HUES48 (cell line): ENCODE data around the gene LRRK2.
A peak's percentile ranks its signal among the peaks of the same experiment; 100 is the strongest.

Experiments
- H3K27ac ChIP-seq: one replicate; pipeline ENCODE4 v1.7.0; 2013; ENCODE audit warnings: low read depth, low read length, inconsistent platforms
- H3K27me3 ChIP-seq: 2 replicates; pipeline ENCODE4 v1.6.1; 2013; ENCODE audit warnings: mild to moderate bottlenecking, low read length; ENCODE audit not compliant: control insufficient read depth, insufficient read depth
- H3K36me3 ChIP-seq: 2 replicates; pipeline ENCODE4 v1.6.1; 2013; ENCODE audit warnings: low read length; ENCODE audit not compliant: control insufficient read depth, insufficient read depth
- H3K4me1 ChIP-seq: 2 replicates; pipeline ENCODE4 v1.6.1; 2013; ENCODE audit warnings: mild to moderate bottlenecking, low read length; ENCODE audit not compliant: control insufficient read depth, insufficient read depth
- H3K4me3 ChIP-seq: 2 replicates; pipeline ENCODE4 v1.5.1; 2013; ENCODE audit warnings: mild to moderate bottlenecking, low read depth, low read length
- H3K9ac ChIP-seq: 2 replicates; pipeline ENCODE4 v1.6.1; 2013; ENCODE audit warnings: mild to moderate bottlenecking, low read depth, low read length, moderate library complexity
- H3K9me3 ChIP-seq: 2 replicates; pipeline ENCODE4 v1.6.1; 2013; ENCODE audit warnings: low read length; ENCODE audit not compliant: control insufficient read depth, insufficient read depth

The LRRK2 gene

DNA sequence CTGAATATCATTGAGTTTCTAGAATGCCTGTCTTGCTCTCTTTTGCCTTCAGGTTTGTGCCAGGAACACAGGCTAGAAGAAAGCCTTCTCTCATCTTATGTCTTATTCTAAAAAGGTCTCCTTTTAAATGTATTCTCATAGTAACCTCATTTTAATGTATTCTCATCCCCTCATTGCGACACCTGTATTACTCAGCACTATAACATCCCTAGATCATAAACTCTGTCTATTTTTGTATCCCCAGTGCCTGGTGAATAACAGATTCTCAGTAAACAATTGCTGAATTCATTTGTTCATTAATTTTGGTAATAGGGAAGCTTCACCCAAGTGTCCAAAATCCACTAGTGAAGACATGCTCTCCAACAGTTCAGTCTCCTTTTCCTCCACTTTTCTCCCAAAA is 8.8 kb upstream of the LRRK2 start:
- H3K9ac ChIP-seq, result no peak overlapping the region
- H3K36me3 ChIP-seq, result no peaks in the 10 kb centered on the region
- no peak overlapping the region for H3K4me3 ChIP-seq
- H3K4me1 ChIP-seq, result no peaks in the 10 kb centered on the region
- no peaks in the 10 kb centered on the region for H3K27me3 ChIP-seq
- peaks cover 12% of the 10 kb centered on the region; the same call in 1 of the 2 replicates for H3K9me3 ChIP-seq
- H3K27ac ChIP-seq, result no peak overlapping the region

DNA sequence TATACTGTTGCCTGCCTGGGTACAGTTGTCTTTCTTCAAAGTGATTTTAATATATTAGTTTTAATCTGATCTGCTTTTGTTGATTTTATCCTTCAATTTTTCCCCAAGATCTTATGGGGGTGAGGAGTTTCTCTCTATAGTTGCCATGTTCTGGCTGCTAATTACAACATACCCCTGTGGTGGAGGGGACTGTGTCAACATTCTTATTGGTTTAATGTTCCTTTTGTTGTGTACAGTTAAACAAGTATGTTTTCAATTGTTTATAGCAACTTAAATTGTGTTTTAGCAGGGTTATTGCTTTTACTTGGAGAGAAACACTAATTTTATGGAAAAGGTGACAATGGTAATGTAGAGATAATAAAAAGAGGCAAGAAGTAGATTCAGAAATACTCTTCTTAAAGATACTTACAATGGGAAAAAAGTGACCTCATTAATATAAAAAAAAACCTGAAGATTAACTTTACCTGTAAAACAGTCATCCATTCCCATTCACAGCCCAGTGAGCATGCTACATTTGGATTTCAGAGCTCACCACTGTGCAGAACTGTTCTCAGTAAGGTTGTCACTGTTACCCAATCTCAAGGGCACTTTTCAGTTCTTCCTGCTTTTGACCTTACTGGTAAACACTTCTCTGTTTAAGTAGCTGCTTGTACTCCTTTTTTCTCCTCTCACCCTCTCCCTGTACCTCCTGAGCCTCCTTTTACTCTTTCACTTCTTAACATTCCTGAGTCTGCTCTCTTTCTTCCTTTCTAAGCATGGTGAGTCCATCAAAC is 8.1 kb upstream of the LRRK2 start:
- Histone ChIP-seq H3K4me3 (no peak overlapping the region), H3K9ac (no peak overlapping the region), H3K4me1 (no peaks in the 10 kb centered on the region), H3K9me3 (peaks cover 8% of the 10 kb centered on the region; the same call in 1 of the 2 replicates), H3K27ac (no peak overlapping the region), H3K27me3 (no peaks in the 10 kb centered on the region), H3K36me3 (no peaks in the 10 kb centered on the region)

DNA sequence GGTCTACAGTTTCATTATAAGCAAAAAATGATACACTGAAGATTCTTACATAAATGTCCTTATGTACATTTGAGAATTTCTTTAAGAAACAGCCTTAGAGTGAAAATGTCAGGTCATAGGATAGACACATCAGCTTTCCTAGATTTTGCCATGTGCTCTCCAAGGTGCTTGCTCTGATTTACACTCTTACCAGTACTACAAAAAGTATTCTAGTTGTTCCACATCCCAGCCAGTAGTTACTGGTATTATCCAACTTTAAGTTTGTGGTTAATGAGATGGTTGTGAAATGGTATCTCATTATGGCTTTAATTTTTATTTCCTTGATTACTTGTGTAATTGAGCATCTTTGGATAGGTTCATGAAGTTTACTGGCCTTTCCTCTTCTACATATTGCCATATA is 5.0 kb upstream of the LRRK2 start:
- H3K36me3 ChIP-seq, result no peaks in the 10 kb centered on the region
- peaks cover 22% of the 10 kb centered on the region for H3K27me3 ChIP-seq
- no peaks in the 10 kb centered on the region for H3K4me1 ChIP-seq
- no peak overlapping the region for H3K9ac ChIP-seq
- H3K27ac ChIP-seq, result no peak overlapping the region
- H3K4me3 ChIP-seq, result no peak overlapping the region
- H3K9me3 ChIP-seq, result no peaks in the 10 kb centered on the region

DNA sequence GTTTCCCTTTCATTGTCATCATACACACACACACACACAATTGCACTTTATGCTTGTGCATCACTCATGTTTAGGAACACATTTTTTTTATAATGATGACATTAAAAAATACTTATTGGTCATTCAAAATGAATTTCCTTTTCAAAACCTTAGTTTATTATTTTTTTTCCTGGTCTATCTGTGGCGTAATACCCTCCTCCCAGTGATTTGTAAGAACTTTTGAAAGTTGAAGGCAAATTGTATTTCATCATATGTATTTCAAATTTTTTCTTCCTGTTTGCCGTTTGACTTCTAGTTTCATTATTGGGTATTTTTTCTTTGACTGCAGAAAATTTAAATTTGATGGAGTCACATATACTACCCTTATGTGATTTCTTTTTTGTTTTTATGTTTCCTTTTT is 2.5 kb upstream of the LRRK2 start:
- peaks cover 38% of the 10 kb centered on the region for H3K27me3 ChIP-seq
- no peak overlapping the region for H3K9ac ChIP-seq
- no peaks in the 10 kb centered on the region for H3K9me3 ChIP-seq
- no peaks in the 10 kb centered on the region for H3K36me3 ChIP-seq
- peaks cover 7% of the 10 kb centered on the region; the same call in 1 of the 2 replicates for H3K4me1 ChIP-seq
- H3K27ac ChIP-seq, result no peak overlapping the region
- no peak overlapping the region for H3K4me3 ChIP-seq

DNA sequence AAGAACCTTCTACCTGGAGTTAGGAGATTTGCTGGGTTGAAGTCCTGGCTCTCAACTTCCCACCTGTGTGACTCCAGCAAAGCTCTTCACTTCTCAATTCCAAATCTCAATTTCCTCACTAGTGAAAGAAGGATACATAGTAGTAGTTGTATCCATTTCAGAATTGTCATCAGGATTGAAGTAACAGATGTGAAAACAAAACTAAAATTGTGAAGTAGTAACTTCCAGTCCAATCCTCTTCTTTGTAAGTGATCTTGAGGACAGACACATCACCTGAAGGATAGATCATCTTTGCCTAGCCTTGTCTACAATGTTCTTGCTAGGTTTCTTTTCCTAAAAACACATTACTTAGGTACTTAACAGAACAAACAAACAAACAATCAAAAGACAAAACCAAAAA is 1.2 kb upstream of the LRRK2 start:
- H3K4me1 ChIP-seq, result peaks cover 7% of the 10 kb centered on the region; the same call in 1 of the 2 replicates
- no peak overlapping the region for H3K4me3 ChIP-seq
- H3K36me3 ChIP-seq, result no peaks in the 10 kb centered on the region
- H3K9ac ChIP-seq, result no peak overlapping the region
- H3K9me3 ChIP-seq, result no peaks in the 10 kb centered on the region
- H3K27me3 ChIP-seq, result peaks cover 38% of the 10 kb centered on the region
- no peak overlapping the region for H3K27ac ChIP-seq

DNA sequence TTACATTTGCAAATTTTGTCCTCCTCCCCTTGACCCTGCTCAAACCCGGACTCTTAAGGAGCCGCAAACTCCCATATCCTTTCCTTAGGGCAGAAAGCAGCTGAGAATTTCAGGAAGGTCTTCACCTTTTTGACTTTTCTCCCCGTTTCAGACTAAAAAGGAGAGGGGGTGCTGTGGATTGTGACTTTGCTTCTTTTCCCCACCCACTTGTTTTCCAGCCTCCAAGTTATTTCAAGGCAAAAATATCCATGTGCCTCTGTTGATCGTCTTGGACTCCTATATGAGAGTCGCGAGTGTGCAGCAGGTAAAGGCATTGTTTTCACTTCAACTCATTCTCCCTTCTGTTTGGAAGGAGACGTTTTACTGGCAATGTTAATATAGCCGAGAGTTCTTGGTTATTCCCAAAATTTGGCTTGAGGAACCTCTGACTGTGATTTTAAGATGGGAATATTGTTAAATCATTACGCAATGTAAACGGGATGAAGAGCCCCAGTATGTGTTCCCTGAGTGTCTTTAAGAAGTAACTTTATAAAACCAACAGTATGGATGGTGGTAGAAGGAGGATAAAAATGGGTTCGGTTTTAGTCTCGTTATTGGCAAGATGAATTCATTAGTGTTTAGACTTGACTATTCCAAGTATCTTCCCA is 663 bp downstream of the LRRK2 start:
- Histone ChIP-seq H3K9ac (no peak overlapping the region), H3K4me1 (peaks cover 7% of the 10 kb centered on the region; the same call in 1 of the 2 replicates), H3K27ac (no peak overlapping the region), H3K4me3 (peak overlapping the region; percentile 66), H3K9me3 (no peaks in the 10 kb centered on the region), H3K27me3 (peaks cover 38% of the 10 kb centered on the region), H3K36me3 (no peaks in the 10 kb centered on the region)

DNA sequence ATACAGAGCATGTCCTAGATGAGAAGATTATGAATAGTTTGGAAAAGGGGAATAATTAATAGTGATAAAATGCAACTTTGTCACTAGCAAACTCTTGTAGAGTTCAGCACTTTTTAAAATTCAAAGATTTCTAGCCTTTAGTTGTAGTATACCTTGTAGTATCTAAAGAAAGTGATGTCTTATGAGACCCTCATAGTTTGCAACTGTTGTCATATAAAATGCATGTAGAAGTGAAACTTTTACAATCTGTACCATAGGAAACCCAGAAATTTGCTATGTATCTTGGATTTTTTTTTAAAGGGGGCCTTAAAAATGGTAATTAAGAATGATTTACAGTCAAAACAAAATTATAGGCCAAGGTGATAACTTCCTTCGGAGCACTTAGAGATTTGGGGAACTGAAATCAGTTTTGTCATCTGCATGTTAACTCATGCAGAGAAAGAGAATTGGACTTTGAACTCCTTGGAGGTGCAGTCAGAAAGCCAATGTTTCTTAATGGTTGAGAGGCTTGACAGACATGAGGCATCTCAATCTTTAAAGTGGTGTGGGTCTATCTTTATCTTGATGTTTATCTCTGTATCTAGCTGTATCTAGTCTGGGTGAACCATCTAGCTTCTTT is 1.3 kb downstream of the LRRK2 start:
- H3K36me3 ChIP-seq, result no peaks in the 10 kb centered on the region
- H3K4me3 ChIP-seq, result no peak overlapping the region
- no peak overlapping the region for H3K9ac ChIP-seq
- peaks cover 7% of the 10 kb centered on the region; the same call in 1 of the 2 replicates for H3K4me1 ChIP-seq
- peaks cover 38% of the 10 kb centered on the region for H3K27me3 ChIP-seq
- H3K9me3 ChIP-seq, result no peaks in the 10 kb centered on the region
- H3K27ac ChIP-seq, result no peak overlapping the region

DNA sequence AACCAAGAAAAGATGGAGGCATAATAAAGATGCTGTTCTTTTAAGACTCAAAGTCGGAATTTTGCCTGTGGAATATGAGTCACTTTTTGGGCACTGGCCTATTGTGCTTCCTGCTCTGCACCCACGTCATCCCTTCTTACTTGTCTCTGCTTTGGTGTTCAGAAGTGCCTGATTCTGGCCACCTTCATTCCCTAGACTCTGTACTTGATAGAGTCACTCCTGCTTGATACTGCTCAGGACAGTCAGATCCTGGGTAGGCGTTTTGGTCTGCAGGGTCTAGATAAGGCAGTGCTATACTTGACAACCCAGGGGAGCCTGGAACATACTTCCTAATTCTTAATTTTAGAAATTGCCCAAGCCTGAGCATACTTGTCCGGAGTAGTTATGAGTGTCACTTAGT is 1.9 kb downstream of the LRRK2 start:
- H3K27ac ChIP-seq, result no peak overlapping the region
- H3K4me1 ChIP-seq, result peaks cover 7% of the 10 kb centered on the region; the same call in 1 of the 2 replicates
- peaks cover 38% of the 10 kb centered on the region for H3K27me3 ChIP-seq
- H3K9me3 ChIP-seq, result no peaks in the 10 kb centered on the region
- no peaks in the 10 kb centered on the region for H3K36me3 ChIP-seq
- H3K4me3 ChIP-seq, result no peak overlapping the region
- H3K9ac ChIP-seq, result no peak overlapping the region

DNA sequence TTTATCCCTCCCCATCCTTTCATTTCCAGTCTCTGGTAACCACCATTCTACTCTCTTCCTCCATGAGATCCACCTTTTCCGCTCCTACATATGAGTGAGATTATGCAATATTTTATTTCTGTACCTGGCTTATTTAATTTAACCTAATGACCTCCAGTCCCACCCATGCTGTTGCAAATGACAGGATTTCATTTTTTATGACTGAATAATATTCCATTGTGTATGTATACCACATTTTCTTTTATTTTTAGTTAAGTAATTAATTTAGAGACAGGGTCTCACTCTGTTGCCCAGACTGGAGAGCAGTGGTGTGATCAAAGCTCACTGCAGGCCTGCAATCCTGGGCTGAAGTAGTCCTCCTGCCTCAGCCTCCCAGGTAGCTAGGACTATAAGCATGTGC is 2.6 kb downstream of the LRRK2 start:
- Histone ChIP-seq H3K27me3 (peaks cover 38% of the 10 kb centered on the region), H3K27ac (no peak overlapping the region), H3K36me3 (no peaks in the 10 kb centered on the region), H3K4me1 (peaks cover 7% of the 10 kb centered on the region; the same call in 1 of the 2 replicates), H3K4me3 (no peak overlapping the region), H3K9ac (no peak overlapping the region), H3K9me3 (no peaks in the 10 kb centered on the region)

DNA sequence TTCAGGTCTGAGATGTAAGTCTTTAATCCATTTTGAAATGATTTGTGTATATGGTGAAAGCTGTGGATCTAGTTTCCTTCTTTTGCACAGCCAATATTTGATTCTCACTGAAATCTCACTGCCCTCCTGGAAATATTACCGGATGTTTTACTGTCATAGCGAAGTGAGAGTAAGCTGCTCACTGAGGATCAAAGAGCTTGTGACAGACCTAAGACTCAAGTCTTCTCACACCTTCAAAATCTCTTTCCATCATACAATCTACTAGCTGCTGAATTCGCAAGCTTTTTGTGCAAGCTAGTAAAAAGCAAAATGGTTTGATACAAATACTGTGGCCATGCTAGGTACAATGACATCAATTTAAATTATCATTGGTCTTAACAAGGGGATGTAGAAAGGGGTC is 3.9 kb downstream of the LRRK2 start:
- H3K27ac ChIP-seq, result no peak overlapping the region

More for the DNA sequence above, 3.9 kb downstream of the LRRK2 start:
- H3K9ac ChIP-seq, result no peak overlapping the region
- no peaks in the 10 kb centered on the region for H3K36me3 ChIP-seq
- peaks cover 26% of the 10 kb centered on the region for H3K27me3 ChIP-seq
- H3K9me3 ChIP-seq, result no peaks in the 10 kb centered on the region
- H3K4me3 ChIP-seq, result no peak overlapping the region
- H3K4me1 ChIP-seq, result peaks cover 7% of the 10 kb centered on the region; the same call in 1 of the 2 replicates
